IMR-90 (cell line): ENCODE results near the gene EEF1AKMT1.

Experiments
- BHLHE40 ChIP-seq: fragments of 150-350 bp; IDR thresholded peaks from 2 replicates; pipeline ENCODE4 v1.6.1; 2016; ENCODE audit warnings: mild to moderate bottlenecking, low read depth, low read length
- CEBPB ChIP-seq: IDR thresholded peaks from 2 replicates; pipeline ENCODE4 v1.6.1; 2012; ENCODE audit warnings: low read depth, low read length, improper control_type of control experiment
- FOS ChIP-seq: fragments of 150-350 bp; IDR thresholded peaks from 2 replicates; pipeline ENCODE4 v1.6.1; 2016; ENCODE audit warnings: low read depth, low read length
- MAZ ChIP-seq: IDR thresholded peaks from 2 replicates; pipeline ENCODE4 v1.6.1; 2012; ENCODE audit warnings: low read depth, mild to moderate bottlenecking, low read length, improper control_type of control experiment, moderate library complexity, borderline replicate concordance
- MXI1 ChIP-seq: IDR thresholded peaks from 2 replicates; pipeline ENCODE4 v1.6.1; 2012; ENCODE audit warnings: low read depth, mild to moderate bottlenecking, low read length, moderate library complexity, borderline replicate concordance
- POLR2A ChIP-seq: IDR thresholded peaks from 2 replicates; pipeline ENCODE4 v1.6.1; 2012; ENCODE audit warnings: mild to moderate bottlenecking, low read depth, low read length
- RAD21 ChIP-seq: IDR thresholded peaks from 2 replicates; pipeline ENCODE4 v1.6.1; 2012; ENCODE audit warnings: low read length, improper control_type of control experiment
- RFX5 ChIP-seq: IDR thresholded peaks from 2 replicates; pipeline ENCODE4 v1.8.0; 2012; ENCODE audit warnings: low read depth, mild to moderate bottlenecking, low read length, moderate library complexity
- SMC3 ChIP-seq: fragments of 150-350 bp; IDR thresholded peaks from 2 replicates; pipeline ENCODE4 v1.6.1; 2016; ENCODE audit warnings: low read depth, mild to moderate bottlenecking, antibody characterized with exemption, low read length, moderate library complexity
- TF ChIP-seq, protein P1 (sequence below): conservative IDR thresholded peaks from 2 replicates; pipeline ENCODE4 v1.5.1; 2012; ENCODE audit warnings: mild to moderate bottlenecking, low read depth, low read length, improper control_type of control experiment
- TF ChIP-seq, protein P2 (sequence below): fragments of 150-350 bp; IDR thresholded peaks from 2 replicates; pipeline ENCODE4 v1.6.1; 2017; ENCODE audit warnings: mild to moderate bottlenecking, antibody characterized with exemption, low read length, low read depth

DNA sequence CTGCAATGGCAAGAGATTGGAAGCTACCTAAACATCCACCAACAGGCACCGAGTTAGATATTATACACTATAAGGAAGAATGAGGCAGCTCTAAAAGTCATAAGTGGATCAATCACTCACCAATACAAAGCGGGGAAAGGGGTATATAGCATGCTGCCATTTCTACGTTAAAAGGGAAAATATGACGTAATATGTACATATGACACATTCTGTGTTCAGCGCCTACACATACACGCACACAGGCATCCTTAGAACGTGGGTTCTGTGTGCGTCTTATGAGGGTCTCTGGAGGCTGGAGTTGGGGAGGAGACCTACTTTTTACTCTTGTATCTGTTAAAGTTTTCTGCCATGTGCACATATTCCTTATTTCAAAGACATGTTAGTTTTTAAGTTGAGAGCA is 64.4 kb downstream of the EEF1AKMT1 start:
- TF ChIP-seq SMC3 = no peak
- TF ChIP-seq POLR2A = no peak
- TF ChIP-seq, protein P1, sequence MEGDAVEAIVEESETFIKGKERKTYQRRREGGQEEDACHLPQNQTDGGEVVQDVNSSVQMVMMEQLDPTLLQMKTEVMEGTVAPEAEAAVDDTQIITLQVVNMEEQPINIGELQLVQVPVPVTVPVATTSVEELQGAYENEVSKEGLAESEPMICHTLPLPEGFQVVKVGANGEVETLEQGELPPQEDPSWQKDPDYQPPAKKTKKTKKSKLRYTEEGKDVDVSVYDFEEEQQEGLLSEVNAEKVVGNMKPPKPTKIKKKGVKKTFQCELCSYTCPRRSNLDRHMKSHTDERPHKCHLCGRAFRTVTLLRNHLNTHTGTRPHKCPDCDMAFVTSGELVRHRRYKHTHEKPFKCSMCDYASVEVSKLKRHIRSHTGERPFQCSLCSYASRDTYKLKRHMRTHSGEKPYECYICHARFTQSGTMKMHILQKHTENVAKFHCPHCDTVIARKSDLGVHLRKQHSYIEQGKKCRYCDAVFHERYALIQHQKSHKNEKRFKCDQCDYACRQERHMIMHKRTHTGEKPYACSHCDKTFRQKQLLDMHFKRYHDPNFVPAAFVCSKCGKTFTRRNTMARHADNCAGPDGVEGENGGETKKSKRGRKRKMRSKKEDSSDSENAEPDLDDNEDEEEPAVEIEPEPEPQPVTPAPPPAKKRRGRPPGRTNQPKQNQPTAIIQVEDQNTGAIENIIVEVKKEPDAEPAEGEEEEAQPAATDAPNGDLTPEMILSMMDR = no peak
- no peak for TF ChIP-seq MXI1
- TF ChIP-seq, protein P2, sequence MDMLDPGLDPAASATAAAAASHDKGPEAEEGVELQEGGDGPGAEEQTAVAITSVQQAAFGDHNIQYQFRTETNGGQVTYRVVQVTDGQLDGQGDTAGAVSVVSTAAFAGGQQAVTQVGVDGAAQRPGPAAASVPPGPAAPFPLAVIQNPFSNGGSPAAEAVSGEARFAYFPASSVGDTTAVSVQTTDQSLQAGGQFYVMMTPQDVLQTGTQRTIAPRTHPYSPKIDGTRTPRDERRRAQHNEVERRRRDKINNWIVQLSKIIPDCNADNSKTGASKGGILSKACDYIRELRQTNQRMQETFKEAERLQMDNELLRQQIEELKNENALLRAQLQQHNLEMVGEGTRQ = no peak
- no peak for TF ChIP-seq BHLHE40
- TF ChIP-seq RFX5 = no peak
- TF ChIP-seq FOS = no peak
- no peak for TF ChIP-seq MAZ
- peak; percentile 80 for TF ChIP-seq CEBPB
- no peak for TF ChIP-seq RAD21
